ENCODE results near the gene MAN1B1. TPM values are rescaled to one million over a fixed set of nuclear protein-coding genes. Genes with fewer than 3 reads are reported as not detected.

The MAN1B1 gene
- total and polyA plus RNA-seq, 2 of the 4 experiments (the other 2 are of a cell fraction) = 28.7 to 55.1 TPM

DNA sequence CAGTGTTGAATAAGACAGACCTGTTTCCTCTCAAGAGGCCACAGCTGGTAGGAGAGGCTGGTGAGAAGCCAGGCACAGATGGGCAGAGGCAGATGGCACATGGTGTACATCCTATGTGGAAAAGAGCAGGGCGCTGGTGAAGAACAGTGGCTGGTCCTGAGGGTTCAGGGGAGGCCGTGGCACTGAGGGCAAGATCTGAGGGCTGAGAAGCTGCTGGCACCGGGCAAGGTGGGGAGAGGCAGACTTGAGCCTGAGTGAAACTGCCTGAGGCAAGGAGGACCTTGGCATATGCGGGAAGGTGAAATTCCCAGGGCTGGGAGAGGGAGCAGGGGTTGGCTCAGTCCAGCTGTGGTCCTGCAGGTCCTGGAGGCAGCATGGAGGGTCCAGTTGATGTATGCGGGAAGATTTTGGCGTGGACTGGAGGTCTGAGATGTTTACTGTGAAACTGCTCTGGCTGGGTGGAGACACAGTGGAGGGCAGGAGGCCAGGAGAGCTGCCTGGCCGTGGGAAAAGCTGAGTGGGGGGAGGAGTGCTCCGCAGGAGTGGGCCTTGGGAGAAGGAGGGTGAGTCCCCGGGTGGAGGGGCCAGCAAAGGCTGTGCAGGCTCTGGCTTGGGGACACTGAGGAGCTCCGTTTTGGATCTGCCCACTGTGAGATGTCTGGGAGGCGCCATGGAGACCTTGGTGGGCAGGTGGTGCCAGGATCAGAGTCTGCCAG, 2.6 kb downstream of the MAN1B1 start:
- H3K36me3 ChIP-seq (ENCODE audit: control insufficient read depth, insufficient read depth, low read length) = peaks cover 13% of the 10 kb centered on the region; the same call in 1 of the 2 replicates
- TF ChIP-seq NFE2L2 (IDR thresholded peaks at IDR 0.05; ENCODE audit: low read depth, low read length) = no peak
- TF ChIP-seq RFX5 (IDR thresholded peaks at IDR 0.05; ENCODE audit: low read depth, low read length) = no peak
- TF ChIP-seq USF2 (IDR thresholded peaks at IDR 0.05; ENCODE audit: low read depth, low read length) = no peak
- TF ChIP-seq BHLHE40 (IDR thresholded peaks at IDR 0.05; ENCODE audit: low read depth, low read length) = no peak
- no peak for TF ChIP-seq FOS (IDR thresholded peaks at IDR 0.05; ENCODE audit: low read depth, low read length)
- no peak for TF ChIP-seq MXI1 (IDR thresholded peaks at IDR 0.05; ENCODE audit: borderline replicate concordance, low read depth, low read length)
- no peak for TF ChIP-seq SMC3 (IDR thresholded peaks at IDR 0.05; ENCODE audit: low read depth, low read length)
- TF ChIP-seq RCOR1 (IDR thresholded peaks at IDR 0.05; ENCODE audit: insufficient replicate concordance, low read length) = no peak
- TF ChIP-seq CHD1 (IDR thresholded peaks at IDR 0.05; ENCODE audit: low read depth, low read length) = no peak
- TF ChIP-seq MAZ (IDR thresholded peaks at IDR 0.05; ENCODE audit: borderline replicate concordance, low read depth, low read length) = no peak
- no peak for TF ChIP-seq MAFK (IDR thresholded peaks at IDR 0.05; ENCODE audit: low read depth, low read length)
- TF ChIP-seq CTCF (conservative IDR thresholded peaks at IDR 0.05; ENCODE audit: low read depth, low read length) = no peak
- no peak for TF ChIP-seq CEBPB (IDR thresholded peaks at IDR 0.05; ENCODE audit: low read depth, low read length)
- no peak overlapping the region for H4K8ac ChIP-seq (ENCODE audit: low read depth in 2 of 2, low read length in 2 of 2)
- in situ Hi-C loops (cut with MboI; ENCODE audit: low sequenced_read_pairs) = no loop called here
- no TSS peak for BruUV-seq (replicated peaks)
- no peak overlapping the region for H3K9ac ChIP-seq (ENCODE audit: low read depth, low read length)
- H3K9me1 ChIP-seq (ENCODE audit: insufficient read depth, low read length) = no peaks in the 10 kb centered on the region; the same call in 1 of the 2 replicates
- H3K4me2 ChIP-seq (ENCODE audit: low read depth, low read length) = no peak overlapping the region
- H2AK5ac ChIP-seq (ENCODE audit: low read depth, low read length) = no peak overlapping the region
- no peak overlapping the region for H3K4me3 ChIP-seq (ENCODE audit: insufficient read depth, low read depth, low read length)
- no peak overlapping the region for H2BK120ac ChIP-seq (ENCODE audit: low read depth, low read length)
- ChIA-PET CTCF (no interaction called here), POLR2A (ENCODE audit: unreplicated experiment) (no interaction called here)
- 72% methylated on average over 7 of the region's 11 CpGs; no CpG with 5 or more reads in 1 of the 2 experiments for WGBS, 2 experiments (ENCODE audit: extremely low coverage in 2 of 2, insufficient read length in 1 of 2)
- H4K91ac ChIP-seq (ENCODE audit: insufficient read depth, low read depth, low read length) = no peak overlapping the region
- no peak overlapping the region for H3K56ac ChIP-seq (ENCODE audit: extremely low read depth, insufficient read depth, low read length)
- no peak overlapping the region for H2BK15ac ChIP-seq (ENCODE audit: low read depth, low read length)
- no peaks in the 10 kb centered on the region for H4K20me1 ChIP-seq (ENCODE audit: insufficient read depth, low read length)
- DNase-seq = no peak
- dilution Hi-C loops (cut with HindIII; ENCODE audit: low sequenced_read_pairs, unreplicated experiment) = no loop called here
- H3K27me3 ChIP-seq (ENCODE audit: control insufficient read depth, insufficient read depth, low read length) = no peaks in the 10 kb centered on the region
- no peaks in the 10 kb centered on the region for H3K9me3 ChIP-seq (ENCODE audit: control insufficient read depth, insufficient read depth, low read length)
- no peak overlapping the region for H2BK5ac ChIP-seq (ENCODE audit: low read depth, low read length, poor library complexity, severe bottlenecking)
- ATAC-seq (ENCODE audit: low read depth) = no peak
- no peak overlapping the region for H3K18ac ChIP-seq (ENCODE audit: low read depth, low read length)
- no peak overlapping the region for H3K14ac ChIP-seq (replicated peaks; ENCODE audit: low read depth, low read length)
- no peak overlapping the region for H3K23ac ChIP-seq (ENCODE audit: low read depth, low read length)
- no peak overlapping the region for H2BK20ac ChIP-seq (ENCODE audit: low read depth, low read length)
- H3K79me1 ChIP-seq (ENCODE audit: low read depth in 1 of 2, low read length in 2 of 2) = peaks cover 30 to 31% of the 10 kb centered on the region in 2 experiments
- H2AK9ac ChIP-seq (replicated peaks; ENCODE audit: low read depth, low read length, poor library complexity) = no peak overlapping the region
- intact Hi-C loops (cut with micrococcal nuclease) = no loop called here
- H3K4me1 ChIP-seq (ENCODE audit: control insufficient read depth, insufficient read depth, low read length) = peaks cover 3% of the 10 kb centered on the region
- H4K5ac ChIP-seq (ENCODE audit: low read depth, low read length) = no peak overlapping the region
- H2AFZ ChIP-seq (replicated peaks; ENCODE audit: low read length, poor library complexity) = no peak overlapping the region
- no peak overlapping the region for H3K4ac ChIP-seq (ENCODE audit: low read depth, low read length)
- no peak overlapping the region for H3K27ac ChIP-seq (ENCODE audit: insufficient read depth, low read length)
